Urinary bladder (tissue), 4 donors: ENCODE data around the gene ADGB. TPM values are rescaled to one million over a fixed set of nuclear protein-coding genes. Genes with fewer than 3 reads are reported as not detected.

Source experiments
- DNase-seq: peaks from one replicate; pipeline ENCODE4 v3.0.0-alpha.2; 2015; ENCODE audit errors: extremely low spot score
- H3K27ac ChIP-seq: one replicate; pipeline ENCODE4 v1.5.1; 2013; ENCODE audit warnings: low read depth, mild to moderate bottlenecking, moderate library complexity
- H3K36me3 ChIP-seq: one replicate; pipeline ENCODE4 v1.6.1; 2013; ENCODE audit warnings: mild to moderate bottlenecking, moderate library complexity; ENCODE audit not compliant: insufficient read depth
- H3K4me1 ChIP-seq: one replicate; pipeline ENCODE4 v1.6.1; 2013; ENCODE audit warnings: mild to moderate bottlenecking, moderate library complexity; ENCODE audit not compliant: insufficient read depth
- H3K4me3 ChIP-seq: one replicate; pipeline ENCODE4 v1.5.1; 2013; ENCODE audit warnings: low read depth, low read length
- WGBS: extraction: QIAGEN DNeasy Blood & Tissue Kit; methylation state at CpG from one replicate; pipeline ENCODE4 v1.1.7; 2013; 5-methylcytosine and 5-hydroxymethylcytosine counted together
- polyA plus RNA-seq: library from polyadenylated mRNA; stranded (reverse); fragments of 200-250 nt; gene quantifications from one replicate; pipeline ENCODE4 v1.2.3, GENCODE V29; 2013
- total RNA-seq: library from RNA; depleted of rRNA; stranded (reverse); fragments of >200 nt; gene quantifications from one replicate; pipeline ENCODE4 v1.2.3, GENCODE V29; 2014
- donor health status: healthy with polysubstance abuse.
- donor health status: healthy.

Gene ADGB
- total and polyA plus RNA-seq, 2 donors: 0.05 TPM; not detected in 1

- no peak for DNase-seq
- Histone ChIP-seq H3K4me1 (no peaks in the 10 kb centered on the region), H3K4me3 (no peak overlapping the region), H3K27ac (no peak overlapping the region), H3K36me3 (no peaks in the 10 kb centered on the region)
- WGBS: 76% methylated on average over 4 of the region's 4 CpGs
Measured at GRCh38 chr6:146651482-146651863, 52.7 kb downstream of the ADGB start.

- Histone ChIP-seq H3K36me3 (no peaks in the 10 kb centered on the region), H3K4me3 (no peak overlapping the region), H3K4me1 (no peaks in the 10 kb centered on the region), H3K27ac (no peak overlapping the region)
- WGBS: 90% methylated on average over 3 of the region's 3 CpGs
- DNase-seq: no peak
Measured at GRCh38 chr6:146657432-146657831, 58.7 kb downstream of the ADGB start.

- DNase-seq: no peak
Measured at GRCh38 chr6:146664871-146665360, 66.1 kb downstream of the ADGB start.

GRCh38 chr6:146666909-146667308, 68.1 kb downstream of the ADGB start:
- no peak overlapping the region for H3K27ac ChIP-seq
- H3K4me1 ChIP-seq: no peaks in the 10 kb centered on the region
- no peak for DNase-seq
- 40% methylated on average over 2 of the region's 2 CpGs for WGBS
- no peaks in the 10 kb centered on the region for H3K36me3 ChIP-seq
- no peak overlapping the region for H3K4me3 ChIP-seq

More at GRCh38 chr6:146664871-146665360, 66.1 kb downstream of the ADGB start:
- no peaks in the 10 kb centered on the region for H3K36me3 ChIP-seq
- H3K4me1 ChIP-seq: no peaks in the 10 kb centered on the region
- WGBS: 18% methylated on average over 3 of the region's 3 CpGs
- no peak overlapping the region for H3K27ac ChIP-seq
- no peak overlapping the region for H3K4me3 ChIP-seq

- no peaks in the 10 kb centered on the region for H3K4me1 ChIP-seq
- DNase-seq: no peak
- H3K4me3 ChIP-seq: no peak overlapping the region
- WGBS: 83% methylated on average over 4 of the region's 4 CpGs
- no peaks in the 10 kb centered on the region for H3K36me3 ChIP-seq
- H3K27ac ChIP-seq: no peak overlapping the region
Measured at GRCh38 chr6:146670161-146670560, 71.4 kb downstream of the ADGB start.

DNA sequence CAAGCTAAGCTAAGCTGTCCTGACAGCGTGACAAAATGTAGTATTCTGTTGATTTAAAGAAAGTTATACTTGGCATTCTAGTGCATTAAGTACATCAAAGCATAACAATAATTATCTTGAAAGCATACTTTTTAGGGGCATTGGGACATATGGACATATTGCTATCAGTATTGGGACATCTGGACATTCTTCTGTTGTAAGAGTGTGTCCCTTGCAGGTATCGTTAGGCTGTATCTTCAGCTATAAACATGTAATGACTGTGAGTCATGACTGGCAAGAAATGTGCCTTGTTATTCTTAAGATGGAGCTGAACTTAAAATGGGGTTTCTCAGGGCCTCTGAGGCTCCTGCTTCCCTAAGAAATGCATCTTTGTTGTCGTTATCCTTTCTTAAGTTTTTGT, 74.3 kb downstream of the ADGB start:
- 69% methylated on average over 3 of the region's 3 CpGs for WGBS
- H3K36me3 ChIP-seq: no peaks in the 10 kb centered on the region
- H3K4me3 ChIP-seq: no peak overlapping the region
- no peak for DNase-seq
- no peak overlapping the region for H3K27ac ChIP-seq
- no peaks in the 10 kb centered on the region for H3K4me1 ChIP-seq

DNA sequence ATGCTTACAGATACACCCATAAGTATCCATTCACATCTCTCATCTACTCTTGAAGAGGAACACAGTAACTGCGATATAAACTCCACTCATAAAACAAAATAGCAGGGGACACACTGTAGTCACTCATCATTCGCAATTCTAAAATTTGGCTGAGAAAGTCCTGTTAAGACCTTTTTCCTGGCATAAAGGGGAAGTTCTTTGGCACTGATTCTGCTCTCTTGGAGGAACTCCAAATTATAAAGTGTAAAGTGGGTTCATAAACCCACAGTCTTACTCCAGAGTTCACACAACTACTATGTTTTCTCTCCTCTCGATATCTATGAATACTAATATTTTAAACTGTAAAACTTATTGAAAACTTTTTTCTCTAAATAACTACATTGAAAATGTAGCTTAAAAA, 80.6 kb downstream of the ADGB start:
- WGBS: 48% methylated on average over 3 of the region's 3 CpGs
- Histone ChIP-seq H3K36me3 (no peaks in the 10 kb centered on the region), H3K4me3 (no peak overlapping the region), H3K4me1 (no peaks in the 10 kb centered on the region), H3K27ac (no peak overlapping the region)
- no peak for DNase-seq

- 93% methylated on average over 1 of the region's 1 CpG for WGBS
- no peak for DNase-seq
- H3K27ac ChIP-seq: no peak overlapping the region
- H3K4me1 ChIP-seq: no peaks in the 10 kb centered on the region
- no peaks in the 10 kb centered on the region for H3K36me3 ChIP-seq
- H3K4me3 ChIP-seq: no peak overlapping the region
Measured at GRCh38 chr6:146682919-146683318, 84.1 kb downstream of the ADGB start.

- WGBS: 72% methylated on average over 4 of the region's 4 CpGs
- Histone ChIP-seq H3K4me3 (no peak overlapping the region), H3K36me3 (no peaks in the 10 kb centered on the region), H3K4me1 (no peaks in the 10 kb centered on the region), H3K27ac (no peak overlapping the region)
- no peak for DNase-seq
Measured at GRCh38 chr6:146689806-146690205, 91.0 kb downstream of the ADGB start.

DNA sequence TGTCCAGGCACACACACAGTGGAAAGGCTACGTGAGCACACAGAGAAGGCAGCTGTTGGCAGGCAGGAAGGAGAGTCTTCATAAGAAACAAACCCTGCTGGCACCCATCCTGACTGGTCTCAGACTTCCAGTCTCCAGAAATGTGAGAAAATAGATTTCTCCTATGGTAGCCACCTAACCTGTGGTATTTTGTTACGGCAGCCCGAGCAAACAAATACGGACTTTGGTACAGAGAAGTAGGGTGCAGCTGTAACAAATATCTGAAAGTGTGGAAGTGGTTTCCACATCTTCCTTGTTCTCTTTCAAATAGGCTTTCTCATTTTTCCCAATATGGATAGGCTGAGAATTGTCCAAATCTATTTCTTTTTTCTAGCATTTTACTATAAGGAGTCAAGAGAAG, 94.6 kb downstream of the ADGB start:
- Histone ChIP-seq H3K4me1 (no peaks in the 10 kb centered on the region), H3K4me3 (no peak overlapping the region), H3K36me3 (no peaks in the 10 kb centered on the region), H3K27ac (no peak overlapping the region)
- WGBS: 76% methylated on average over 4 of the region's 4 CpGs
- no peak for DNase-seq

DNA sequence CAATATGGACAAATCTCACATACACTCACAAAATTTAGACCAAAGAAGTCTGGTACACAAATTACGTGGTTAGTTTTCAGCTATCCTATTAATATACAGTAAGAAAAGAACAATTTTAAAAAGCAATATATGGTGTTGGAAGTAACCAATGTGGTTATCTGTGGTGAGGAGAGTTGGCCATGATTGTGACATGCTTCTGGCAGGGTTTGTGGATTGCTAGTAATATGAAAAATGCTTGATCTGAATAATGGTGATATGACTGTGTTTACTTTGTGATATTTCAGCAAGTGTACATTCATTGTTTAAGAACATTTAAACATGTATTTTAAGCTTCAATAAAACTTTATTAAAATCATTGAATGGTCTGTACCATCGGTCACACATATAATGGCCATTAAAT, 99.1 kb downstream of the ADGB start:
- WGBS: 82% methylated on average over 2 of the region's 2 CpGs
- H3K4me1 ChIP-seq: no peaks in the 10 kb centered on the region
- no peak overlapping the region for H3K27ac ChIP-seq
- H3K36me3 ChIP-seq: no peaks in the 10 kb centered on the region
- no peak for DNase-seq
- no peak overlapping the region for H3K4me3 ChIP-seq

DNA sequence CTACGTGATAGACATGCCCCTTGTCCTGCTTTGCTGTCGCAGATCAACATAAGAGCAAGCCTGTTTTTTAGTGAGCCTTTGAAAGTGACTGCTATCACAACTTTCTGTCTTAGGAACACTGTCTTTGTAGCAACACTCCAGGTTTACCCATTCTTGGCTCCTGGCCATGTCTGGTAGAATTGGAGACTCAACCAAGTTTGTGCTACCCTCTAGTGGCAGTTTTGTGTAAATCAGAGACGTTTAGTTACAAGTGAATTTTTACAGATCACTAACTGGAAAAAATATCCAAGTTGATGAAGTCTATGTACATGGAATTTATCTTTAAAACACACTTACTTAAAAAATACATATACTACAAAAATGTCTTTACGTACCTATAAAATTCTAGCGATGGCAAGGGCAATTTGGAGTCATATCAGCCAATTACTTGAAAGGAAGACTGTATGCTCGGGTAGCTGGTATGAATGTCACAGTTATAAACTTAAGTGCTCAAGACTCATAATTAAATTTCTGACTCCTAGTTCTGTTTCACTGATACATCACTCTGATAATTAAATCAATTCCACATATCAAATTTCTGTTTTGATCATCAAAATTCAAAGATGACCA, 101.4 kb downstream of the ADGB start:
- peak; percentile 79 for DNase-seq
- H3K4me1 ChIP-seq: no peaks in the 10 kb centered on the region
- H3K4me3 ChIP-seq: no peak overlapping the region
- H3K27ac ChIP-seq: no peak overlapping the region
- no peaks in the 10 kb centered on the region for H3K36me3 ChIP-seq
- 22% methylated on average over 6 of the region's 6 CpGs for whole genome bisulfite sequencing

GRCh38 chr6:146701632-146702031, 102.9 kb downstream of the ADGB start:
- no peaks in the 10 kb centered on the region for H3K4me1 ChIP-seq
- no peak overlapping the region for H3K4me3 ChIP-seq
- H3K27ac ChIP-seq: no peak overlapping the region
- DNase-seq: no peak
- no peaks in the 10 kb centered on the region for H3K36me3 ChIP-seq
- 69% methylated on average over 2 of the region's 2 CpGs for WGBS

DNA sequence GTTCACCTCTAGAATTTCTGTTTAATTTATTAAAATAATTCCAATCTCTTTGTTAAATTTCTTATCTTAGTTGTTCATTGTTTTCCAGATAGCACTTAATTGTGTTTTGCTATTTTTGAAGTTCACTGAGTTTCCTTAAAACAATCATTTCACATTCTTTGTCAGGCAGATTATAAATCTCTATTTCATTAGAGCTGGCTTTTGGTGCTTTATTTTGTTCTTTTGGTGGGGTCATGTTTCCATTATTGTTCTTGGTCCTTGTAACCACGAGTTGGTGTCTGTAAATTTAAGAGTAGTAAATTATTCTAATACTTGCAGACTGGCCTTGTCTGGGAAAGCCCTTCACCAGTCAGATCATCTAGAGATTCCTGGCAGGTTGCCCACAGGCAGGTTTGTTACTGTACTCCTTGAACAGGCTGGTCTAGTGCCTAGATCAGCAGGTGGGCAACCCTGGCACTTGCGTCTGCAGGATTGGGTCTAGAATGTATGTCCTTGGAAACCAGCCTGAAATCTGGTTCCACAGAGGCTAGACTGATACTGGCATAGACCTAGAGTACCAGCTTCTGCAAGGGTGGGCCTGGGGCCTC, 110.4 kb downstream of the ADGB start:
- H3K27ac ChIP-seq: no peak overlapping the region
- WGBS: 71% methylated on average over 2 of the region's 2 CpGs

More for the DNA sequence above, 110.4 kb downstream of the ADGB start:
- Histone ChIP-seq H3K4me3 (no peak overlapping the region), H3K36me3 (no peaks in the 10 kb centered on the region), H3K4me1 (no peaks in the 10 kb centered on the region)
- no peak for DNase-seq
